ENCODE results near the gene SLC35F3.

GRCh38 chr1:234067581-234068337 lies 163.3 kb downstream of the SLC35F3 start:
- no peak for TF ChIP-seq POLR2AphosphoS5 (IDR thresholded peaks at IDR 0.05; ENCODE audit: low read depth, low read length)
- no peak for TF ChIP-seq SIN3A (IDR thresholded peaks at IDR 0.05; ENCODE audit: borderline replicate concordance, insufficient read depth, low read length)
- TF ChIP-seq, protein P1, sequence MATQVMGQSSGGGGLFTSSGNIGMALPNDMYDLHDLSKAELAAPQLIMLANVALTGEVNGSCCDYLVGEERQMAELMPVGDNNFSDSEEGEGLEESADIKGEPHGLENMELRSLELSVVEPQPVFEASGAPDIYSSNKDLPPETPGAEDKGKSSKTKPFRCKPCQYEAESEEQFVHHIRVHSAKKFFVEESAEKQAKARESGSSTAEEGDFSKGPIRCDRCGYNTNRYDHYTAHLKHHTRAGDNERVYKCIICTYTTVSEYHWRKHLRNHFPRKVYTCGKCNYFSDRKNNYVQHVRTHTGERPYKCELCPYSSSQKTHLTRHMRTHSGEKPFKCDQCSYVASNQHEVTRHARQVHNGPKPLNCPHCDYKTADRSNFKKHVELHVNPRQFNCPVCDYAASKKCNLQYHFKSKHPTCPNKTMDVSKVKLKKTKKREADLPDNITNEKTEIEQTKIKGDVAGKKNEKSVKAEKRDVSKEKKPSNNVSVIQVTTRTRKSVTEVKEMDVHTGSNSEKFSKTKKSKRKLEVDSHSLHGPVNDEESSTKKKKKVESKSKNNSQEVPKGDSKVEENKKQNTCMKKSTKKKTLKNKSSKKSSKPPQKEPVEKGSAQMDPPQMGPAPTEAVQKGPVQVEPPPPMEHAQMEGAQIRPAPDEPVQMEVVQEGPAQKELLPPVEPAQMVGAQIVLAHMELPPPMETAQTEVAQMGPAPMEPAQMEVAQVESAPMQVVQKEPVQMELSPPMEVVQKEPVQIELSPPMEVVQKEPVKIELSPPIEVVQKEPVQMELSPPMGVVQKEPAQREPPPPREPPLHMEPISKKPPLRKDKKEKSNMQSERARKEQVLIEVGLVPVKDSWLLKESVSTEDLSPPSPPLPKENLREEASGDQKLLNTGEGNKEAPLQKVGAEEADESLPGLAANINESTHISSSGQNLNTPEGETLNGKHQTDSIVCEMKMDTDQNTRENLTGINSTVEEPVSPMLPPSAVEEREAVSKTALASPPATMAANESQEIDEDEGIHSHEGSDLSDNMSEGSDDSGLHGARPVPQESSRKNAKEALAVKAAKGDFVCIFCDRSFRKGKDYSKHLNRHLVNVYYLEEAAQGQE (IDR thresholded peaks at IDR 0.05; ENCODE audit: insufficient read depth in 1 of 2, low read depth in 2 of 2, low read length in 2 of 2): no peak

Data from PFSK-1 (cell line).